ENCODE measurements around the gene MPI.

- TF ChIP-seq POLR2AphosphoS5 (IDR thresholded peaks at IDR 0.05; ENCODE audit: low read depth): no peak
- TF ChIP-seq ZNF114 (CRISPR knock-in tag; IDR thresholded peaks at IDR 0.05): no peak
- no peak for TF ChIP-seq CREB1 (CRISPR knock-in tag; IDR thresholded peaks at IDR 0.05; ENCODE audit: low read depth)
Measured at GRCh38 chr15:74908635-74909034, 18.8 kb downstream of the MPI start.

All from GM23338 (cell line).